Head of caudate nucleus (tissue), 42 donors: ENCODE data around the gene NEU2.
"Not testable (repeated sequence)": the region's sequence is repeated elsewhere in the genome, so short reads cannot be mapped to it uniquely, and the experiment has no call there.

Source experiments
- DNase-seq, 42 donors: peaks; one replicate each; pipeline versions ENCODE4 v3.0.0 to v3.0.0-alpha.2; 2020 to 2021; ENCODE audit warnings: mixed read lengths in 7 of 42
- intact Hi-C: fragments of 100-400 bp; cut with DNase I; formaldehyde crosslinking; loops from one replicate; pipeline ENCODE4 v1.15.0; 2022

NEU2 gene

DNA sequence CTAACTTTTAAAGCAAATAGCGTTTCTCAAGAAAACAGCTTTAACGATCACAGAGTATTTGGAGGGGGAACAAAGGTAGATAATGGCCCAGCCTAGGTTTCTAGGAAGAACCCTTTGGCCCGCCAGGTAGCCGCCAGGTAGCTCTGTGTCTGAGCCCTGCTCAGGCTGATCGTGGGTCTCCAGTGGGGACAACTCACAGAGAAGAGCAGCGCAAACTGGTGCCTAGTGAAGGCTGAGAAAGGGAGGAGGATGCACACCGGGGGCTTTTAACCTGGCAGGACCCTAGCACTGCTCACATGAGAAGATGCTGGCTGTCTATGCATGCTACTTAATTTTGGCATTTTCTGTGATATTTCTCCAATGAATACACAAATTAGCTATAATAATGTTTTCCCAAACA, 25.2 kb upstream of the NEU2 start:
- DNase-seq, result peak in 1 of 42 donors; percentile 3
- intact Hi-C loops, result no loop called here

DNA sequence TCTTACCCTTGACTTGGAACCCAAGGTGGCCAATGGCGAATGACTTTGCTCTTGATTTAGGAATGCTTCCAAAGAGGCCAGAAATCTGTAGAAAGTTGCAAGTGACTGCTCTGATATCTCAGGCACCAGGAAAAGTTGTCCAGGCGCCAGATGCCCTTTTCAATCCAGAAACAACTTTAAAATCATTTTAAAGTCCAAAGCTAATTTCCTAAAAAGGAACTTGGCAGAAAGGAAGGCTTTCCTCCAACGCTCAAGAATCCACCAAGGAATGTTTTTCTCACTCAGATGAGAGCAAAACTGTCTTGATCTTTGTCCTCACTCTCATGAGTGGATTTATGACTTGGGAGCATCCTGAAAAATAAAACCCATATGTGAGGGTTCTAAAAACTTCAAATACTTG, 24.7 kb upstream of the NEU2 start:
- DNase-seq, result peak in 2 of 42 donors; percentile 2 to 9
- intact Hi-C loops, result no loop called here

DNA sequence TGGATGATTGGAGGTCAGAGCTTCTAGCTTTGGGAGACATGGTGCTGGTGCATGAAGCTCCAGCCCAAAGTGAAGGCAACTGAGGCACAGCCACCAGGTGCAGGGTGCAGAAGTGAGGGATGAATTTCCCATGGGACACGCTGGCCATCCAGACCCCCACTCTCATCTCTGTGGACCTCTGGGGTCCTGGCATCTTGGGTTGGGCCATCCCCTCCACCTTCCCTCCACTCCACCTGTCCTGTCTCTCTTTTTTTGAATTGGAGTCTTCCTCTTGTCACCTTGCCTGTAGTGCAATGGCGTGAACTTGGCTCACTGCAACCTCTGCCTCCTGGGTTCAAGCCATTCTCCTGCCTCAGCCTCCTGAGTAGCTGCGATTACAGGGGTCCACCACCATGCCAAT, 22.8 kb upstream of the NEU2 start:
- DNase-seq, result peak in 2 of 42 donors; percentile 1 to 5
- intact Hi-C loops, result no loop called here

DNA sequence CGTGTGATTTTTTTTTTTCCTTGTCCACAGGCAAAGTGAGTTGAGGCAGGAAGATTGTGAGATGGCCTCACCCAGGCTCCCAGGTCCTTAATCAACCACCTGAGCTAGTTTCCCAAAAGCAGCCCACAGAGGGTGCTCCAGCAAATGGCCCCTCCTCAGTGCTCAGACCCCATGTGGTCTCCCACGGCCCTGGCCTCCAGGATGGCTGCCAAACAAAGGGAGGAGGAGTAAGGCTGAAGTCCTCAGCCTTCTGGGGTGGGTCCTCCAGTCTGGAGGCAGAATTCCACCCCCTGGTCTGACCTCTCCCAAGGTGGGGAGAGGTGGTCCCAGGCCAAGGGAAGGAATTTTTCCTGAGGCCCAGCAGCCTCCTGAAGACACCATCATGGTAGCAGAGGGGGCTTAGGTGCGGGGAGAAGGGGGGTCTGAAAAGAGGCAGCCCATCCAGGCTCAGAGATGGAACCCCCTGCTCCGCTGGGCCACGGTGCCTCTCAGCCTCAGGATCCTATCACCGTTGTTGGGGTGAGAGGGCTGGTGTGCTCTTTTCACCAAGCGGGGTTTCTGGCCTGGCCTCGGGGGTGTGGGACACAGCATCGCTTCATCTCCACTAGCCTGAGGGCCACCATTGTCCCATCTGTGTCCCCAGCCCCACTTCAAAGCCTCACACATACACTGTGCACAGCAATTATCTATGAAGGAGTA, 21.8 kb upstream of the NEU2 start:
- DNase-seq, result peak in 4 of 42 donors; percentile 10 to 28 (median 12)
- intact Hi-C loops, result no loop called here

DNA sequence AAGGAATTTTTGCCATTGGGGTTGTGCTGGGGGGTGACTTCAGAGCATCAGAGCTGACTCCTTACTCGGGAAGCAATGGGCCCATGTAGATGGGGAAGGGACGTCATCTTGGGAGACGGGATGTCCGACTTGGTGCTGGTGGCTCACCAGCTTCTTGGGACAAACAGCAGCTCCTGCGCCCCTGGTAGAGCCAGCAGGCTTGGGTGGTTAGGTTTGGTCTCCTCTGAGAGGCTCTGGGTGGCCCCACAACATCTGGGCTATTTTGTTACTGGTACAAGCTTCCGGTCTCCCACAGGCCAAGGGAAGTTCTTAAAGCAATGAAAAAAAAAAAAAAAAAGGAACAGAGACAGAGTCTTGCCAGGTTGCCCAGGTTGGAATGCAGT, 21.2 kb upstream of the NEU2 start:
- peak in 3 of 42 donors; percentile 3 to 28 (median 16) for DNase-seq
- intact Hi-C loops, result no loop called here

DNA sequence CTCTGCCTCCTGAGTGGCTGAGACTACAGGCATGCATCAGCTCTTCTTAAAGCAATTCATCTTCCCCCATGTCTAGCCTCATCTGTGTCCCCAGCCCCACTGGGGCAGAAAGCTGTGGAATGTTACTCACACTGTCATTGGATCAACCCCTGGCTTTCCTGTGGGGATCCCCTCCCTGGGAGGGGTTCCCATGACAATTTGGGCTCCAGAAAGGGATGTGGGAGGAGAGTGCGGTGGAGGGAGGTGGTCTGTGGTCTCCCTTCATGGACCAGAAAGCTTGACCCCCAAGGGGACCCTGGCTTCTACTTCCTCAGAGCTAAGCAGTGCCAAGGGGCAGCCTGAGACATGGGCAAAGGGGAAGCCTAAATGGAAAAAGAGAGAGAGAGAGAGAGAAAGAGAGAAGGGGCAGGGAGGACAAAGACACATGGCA, 20.8 kb upstream of the NEU2 start:
- intact Hi-C loops, result no loop called here
- DNase-seq, result peak in 4 of 42 donors; percentile 2 to 9 (median 5)

DNA sequence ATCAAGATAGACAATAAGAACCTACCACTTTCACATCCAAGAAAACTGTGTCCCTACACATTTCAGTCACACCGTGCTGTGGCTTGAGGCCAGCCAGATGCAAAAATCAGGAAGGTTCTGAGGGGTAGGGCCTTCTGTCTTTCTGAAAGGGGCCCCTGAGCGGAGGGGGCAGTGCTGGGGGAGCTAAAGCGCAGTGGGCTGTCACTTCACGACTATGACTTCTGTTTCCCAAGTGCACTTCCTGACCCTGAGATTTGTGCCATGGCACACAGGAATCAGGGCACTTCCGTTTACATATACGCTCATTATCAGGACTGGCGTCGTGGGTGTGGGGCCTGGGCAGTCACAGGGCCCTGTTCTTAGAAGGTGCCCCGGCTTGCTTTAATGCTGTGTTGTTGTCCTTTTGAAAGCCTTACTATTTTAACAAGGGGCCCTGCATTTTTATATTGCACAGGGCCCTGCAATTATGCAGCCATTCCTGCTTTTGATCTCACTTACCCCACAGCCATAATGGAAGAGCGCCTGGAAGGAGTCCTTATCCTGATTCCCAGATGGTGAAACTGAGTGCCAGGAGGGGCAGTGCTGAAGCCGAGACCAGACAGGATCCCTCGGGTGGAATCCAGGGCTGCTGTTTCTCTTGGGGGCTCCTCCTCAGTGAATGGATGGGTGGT, 20.0 kb upstream of the NEU2 start:
- peak in 4 of 42 donors; percentile 11 to 34 (median 20) for DNase-seq
- intact Hi-C loops, result no loop called here

DNA sequence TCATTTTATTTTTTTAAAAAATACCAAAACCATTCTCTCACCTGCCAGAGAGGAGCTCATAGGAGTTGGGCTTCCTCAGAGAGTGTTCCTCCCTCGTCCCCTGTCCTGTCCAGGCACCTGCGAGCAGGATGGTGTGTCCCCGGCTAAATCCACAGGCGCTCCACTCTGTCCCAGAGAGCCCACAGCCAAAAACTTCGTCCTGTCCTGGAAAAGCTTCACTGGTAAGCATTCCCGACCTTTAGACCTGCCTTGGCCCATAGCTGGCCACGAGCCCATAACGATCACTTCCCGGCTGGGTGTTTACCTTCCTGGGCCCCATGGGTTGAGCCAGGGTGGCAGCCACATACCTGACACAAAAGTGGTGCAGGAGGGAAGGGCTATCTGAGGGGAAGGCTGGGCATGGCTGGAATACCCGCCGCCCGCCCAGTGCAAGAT, 19.4 kb upstream of the NEU2 start, which contains the start of gene NGEF:
Gene NGEF, minus strand, starts transcription at position 230 of the 435 bp plus-strand sequence. CDS start 38,366 bp downstream, outside the sequence.
- intact Hi-C loops, result no loop called here
- peak in 2 of 42 donors; percentile 1 to 22 for DNase-seq

DNA sequence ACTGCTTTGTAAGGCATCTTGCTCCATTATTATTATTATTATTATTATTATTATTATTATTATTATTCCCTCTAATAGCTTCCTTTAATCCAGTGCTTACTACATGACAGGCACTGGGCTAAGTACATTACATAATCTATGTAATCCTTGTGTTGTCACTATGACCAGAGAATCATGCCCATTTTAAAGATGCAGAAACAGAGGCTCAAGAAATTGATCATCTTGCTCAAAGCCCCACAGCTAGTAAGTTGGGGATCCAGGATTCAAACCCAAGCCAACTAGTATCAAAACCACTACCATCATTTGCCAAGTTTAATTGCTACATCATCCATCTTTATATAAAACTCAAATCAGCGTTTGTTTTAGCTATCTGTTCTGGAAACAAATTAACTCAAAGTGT, 18.8 kb upstream of the NEU2 start:
- DNase-seq, result no peak
- intact Hi-C loops, result no loop called here

DNA sequence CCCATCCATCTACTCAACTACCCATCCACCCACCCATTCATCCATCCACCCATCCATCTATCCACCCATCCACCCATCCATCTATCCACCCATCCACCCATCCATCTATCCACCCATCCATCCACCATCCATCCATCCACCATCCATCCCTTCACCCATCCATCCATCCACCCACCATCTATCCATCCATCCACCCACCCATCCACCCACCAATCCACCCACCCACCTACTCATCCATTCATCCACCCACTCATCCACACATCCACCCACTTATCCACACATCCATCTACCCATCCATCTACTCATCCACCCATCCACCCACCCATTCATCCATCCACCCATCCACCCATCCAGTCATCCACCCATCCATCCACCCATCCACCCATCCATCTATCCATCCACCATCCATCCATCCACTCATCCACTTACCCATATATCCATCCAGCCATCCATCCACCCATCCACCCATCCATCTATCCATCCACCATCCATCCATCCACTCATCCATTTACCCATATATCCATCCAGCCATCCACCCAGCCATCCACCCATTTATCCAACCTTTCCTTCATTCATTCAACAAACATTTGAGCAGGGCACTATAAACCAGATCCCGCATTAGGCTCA, 17.3 kb upstream of the NEU2 start:
- no peak for DNase-seq
- intact Hi-C loops, result no loop called here

DNA sequence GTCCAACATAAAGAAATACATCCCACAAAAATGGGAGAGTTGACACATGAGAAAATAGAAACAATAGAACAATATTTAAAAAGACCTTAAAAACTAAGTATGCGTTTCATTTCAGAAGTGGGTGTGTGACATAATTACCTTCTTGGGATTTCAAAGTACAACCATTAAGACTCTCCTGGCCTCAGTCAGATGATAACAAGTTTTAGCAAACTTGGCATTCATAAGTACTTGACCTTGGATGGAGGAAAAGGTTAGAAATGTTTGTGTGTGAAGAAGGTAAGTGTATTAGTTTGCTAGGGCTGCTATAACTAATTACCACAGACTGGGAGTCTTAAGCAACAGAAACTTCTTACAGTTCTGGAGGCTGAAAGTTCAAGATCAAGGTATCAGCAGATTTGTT, 14.5 kb upstream of the NEU2 start:
- DNase-seq, result no peak
- intact Hi-C loops, result no loop called here

DNA sequence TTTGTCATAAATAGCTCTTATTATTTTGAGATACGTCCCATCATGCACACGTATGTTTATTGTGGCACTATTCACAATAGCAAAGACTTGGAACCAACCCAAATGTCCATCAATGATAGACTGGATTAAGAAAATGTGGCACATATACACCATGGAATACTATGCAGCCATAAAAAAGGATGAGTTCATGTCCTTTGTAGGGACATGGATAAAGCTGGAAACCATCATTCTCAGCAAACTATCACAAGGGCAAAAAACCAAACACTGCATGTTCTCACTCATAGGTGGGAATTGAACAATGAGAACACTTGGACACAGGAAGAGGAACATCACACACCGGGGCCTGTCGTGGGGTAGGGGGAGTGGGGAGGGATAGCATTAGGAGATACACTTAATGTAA, 12.9 kb upstream of the NEU2 start:
- intact Hi-C loops, result loop anchor here (10.0 kb wide), 1 partner anchor 145 kb away; the partner anchor contains the start of gene SNORC
- DNase-seq, result not testable (repeated sequence)

DNA sequence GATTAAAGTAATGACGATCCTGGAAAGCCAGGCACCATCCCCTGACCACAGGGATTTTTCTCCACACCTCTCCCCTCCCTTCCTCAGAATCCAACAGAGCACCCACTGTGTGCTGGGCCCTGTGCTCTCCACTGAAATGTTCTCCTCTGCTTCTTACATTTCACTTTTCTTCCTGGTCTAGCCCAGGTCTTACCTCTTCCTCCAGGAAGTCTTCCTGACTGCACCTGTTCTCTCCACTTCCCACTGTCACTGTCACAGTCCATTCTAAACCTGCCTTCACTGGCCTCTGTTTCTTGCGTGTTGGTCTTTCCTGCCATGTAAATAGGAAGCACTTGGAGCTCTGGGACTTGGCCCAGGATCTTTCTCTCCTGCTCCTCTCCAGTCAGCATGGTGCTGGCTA, 12.0 kb upstream of the NEU2 start:
- DNase-seq, result no peak
- intact Hi-C loops, result loop anchor here (10.0 kb wide), 1 partner anchor 146 kb away; the partner anchor contains the start of gene SNORC

DNA sequence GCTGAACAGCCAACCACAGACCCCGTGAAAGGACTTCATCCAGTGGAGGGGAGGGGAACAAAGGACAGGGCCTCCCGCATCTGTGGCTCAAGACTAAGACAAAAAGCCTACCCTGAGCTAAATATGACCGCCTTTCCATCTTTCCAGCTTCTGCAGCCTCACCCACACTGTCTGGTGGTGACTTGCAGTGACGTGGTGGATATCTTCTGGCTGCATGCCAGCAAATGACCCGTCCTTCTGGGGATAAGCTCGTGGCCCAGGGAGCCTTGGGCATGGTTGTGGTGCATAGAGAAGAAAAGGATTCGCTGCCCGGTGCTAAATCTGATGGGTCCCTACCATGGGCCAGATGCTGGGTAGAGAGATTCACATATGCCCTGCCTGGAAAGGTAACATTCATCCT, 10.7 kb upstream of the NEU2 start:
- no peak for DNase-seq
- intact Hi-C loops, result loop anchor here (10.0 kb wide), 1 partner anchor 147 kb away; the partner anchor contains the start of gene SNORC

DNA sequence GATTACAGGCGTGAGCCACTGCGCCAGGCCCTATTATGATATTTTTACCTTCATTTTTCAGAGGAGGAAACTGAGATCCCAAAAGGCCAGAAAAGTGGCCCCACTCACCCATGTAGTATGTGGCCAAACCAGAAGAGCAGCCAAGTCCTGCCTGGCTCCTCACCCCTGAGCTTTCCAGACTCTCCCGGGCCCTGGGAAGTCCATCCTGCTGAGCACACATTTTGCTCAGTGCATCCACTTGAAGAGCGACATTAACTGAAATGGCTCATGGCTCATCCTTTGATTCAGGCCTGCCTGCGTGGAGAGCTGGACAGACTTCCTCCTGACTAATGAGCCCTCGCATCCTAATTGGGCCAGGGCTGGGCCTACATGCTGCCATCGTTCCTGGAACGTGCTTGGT, 9.9 kb upstream of the NEU2 start:
- no peak for DNase-seq
- intact Hi-C loops, result loop anchor here (10.0 kb wide), 1 partner anchor 148 kb away; the partner anchor contains the start of gene SNORC

DNA sequence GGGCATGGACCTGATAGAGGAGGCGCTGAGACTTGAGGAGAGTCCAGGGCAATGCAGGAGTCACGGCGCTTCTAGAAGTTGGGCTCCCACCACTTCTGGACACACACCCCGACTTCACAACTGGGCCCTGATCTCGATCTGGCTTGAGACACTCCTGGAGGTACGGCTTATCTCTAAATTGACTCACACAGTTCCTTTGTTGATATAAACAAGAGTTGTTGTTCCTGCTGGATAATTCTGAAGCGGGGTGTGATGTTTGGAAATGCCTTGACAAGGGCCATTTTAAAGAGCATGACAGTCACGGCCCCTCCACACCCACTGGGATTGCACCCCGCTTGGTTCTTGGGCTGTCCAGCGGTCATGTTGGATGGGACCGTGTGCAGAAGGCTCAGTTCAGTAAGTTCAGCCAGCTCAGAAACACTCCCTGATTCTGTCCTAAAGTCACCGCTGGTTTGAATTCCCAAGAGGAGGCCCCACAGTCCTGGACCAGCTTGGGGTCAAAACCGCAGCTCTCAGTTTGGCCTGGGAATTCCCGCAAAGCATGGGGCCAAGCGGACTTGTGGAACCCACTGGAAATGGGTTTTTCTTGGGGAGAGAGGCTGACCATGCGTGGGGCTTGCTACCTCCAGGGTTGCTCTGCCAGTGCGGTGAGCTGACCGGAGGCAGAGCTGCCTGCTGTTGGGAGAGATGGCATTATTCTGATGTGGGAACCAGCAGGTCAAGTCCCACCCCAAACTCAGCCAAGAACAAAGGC, 9.3 kb upstream of the NEU2 start:
- DNase-seq, result no peak
- intact Hi-C loops, result loop anchor here (10.0 kb wide), 1 partner anchor 148 kb away; the partner anchor contains the start of gene SNORC

DNA sequence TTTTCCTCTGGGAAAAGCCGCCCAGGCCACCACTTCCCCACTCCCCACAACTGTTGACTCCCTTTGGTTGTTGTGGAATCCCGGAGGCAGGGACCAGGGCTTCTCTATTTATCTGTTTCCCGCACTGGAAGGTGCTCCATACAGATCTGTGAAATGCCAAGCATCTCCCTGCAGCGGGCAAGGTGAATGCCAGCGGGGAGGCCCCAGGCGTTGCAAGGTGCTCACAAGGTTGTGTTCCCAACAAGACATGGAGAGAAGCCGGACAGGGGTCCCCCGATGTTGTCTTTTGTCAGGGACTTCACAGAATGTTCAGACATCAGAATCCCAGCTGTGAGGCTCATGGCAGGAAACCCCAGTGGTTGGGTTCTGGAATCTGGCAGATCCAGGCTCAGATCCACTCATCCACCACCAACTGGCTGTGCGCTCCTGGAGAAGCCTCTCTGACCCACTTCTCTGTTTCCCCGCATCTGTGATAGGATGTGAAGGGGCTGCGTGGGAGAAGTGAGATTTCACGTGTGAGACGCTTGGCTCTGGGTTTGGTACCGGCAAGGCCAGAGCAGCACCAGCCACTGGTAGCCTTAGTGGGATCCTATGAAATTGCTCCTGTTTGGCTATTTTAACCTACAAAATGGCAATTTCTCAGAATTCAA, 8.6 kb upstream of the NEU2 start:
- no peak for DNase-seq
- intact Hi-C loops, result loop anchor here (10.0 kb wide), 1 partner anchor 149 kb away; the partner anchor contains the start of gene SNORC

DNA sequence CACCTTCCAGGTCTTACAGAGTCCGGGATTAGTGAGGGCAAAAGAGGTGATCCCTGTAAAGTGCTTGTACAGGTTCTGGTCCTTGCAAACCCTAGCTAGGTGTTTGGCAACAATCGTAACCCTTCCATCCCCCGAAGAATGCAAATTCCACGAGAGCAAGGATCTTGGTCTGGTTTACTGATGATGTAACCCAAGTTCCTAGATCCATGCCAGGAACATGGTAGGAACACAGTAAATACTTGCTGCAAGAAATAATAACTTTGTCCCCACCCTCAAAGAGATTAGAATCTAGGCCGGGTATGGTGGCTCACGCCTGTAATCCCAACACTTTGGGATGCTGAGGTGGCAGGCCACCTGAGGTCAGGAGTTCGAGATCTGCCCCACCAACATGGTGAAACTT, 6.8 kb upstream of the NEU2 start:
- intact Hi-C loops, result loop anchor here (10.0 kb wide), 1 partner anchor 151 kb away; the partner anchor contains the start of gene SNORC
- DNase-seq, result no peak
